NCI-H526 treated with DMSO at 0.1 percent for 48 hours (cell line): ENCODE results near the gene BRCA2.

Source experiments
- DNase-seq: peaks from one replicate; lab custom pipeline; 2025; lab: John Stamatoyannopoulos, UW

The BRCA2 gene

GRCh38 chr13:32429433-32429909 is 114.2 kb downstream of the BRCA2 start:
- no peak for DNase-seq

- no peak for DNase-seq
Observed at GRCh38 chr13:32430018-32430747, 114.9 kb downstream of the BRCA2 start.

- no peak for DNase-seq
Observed at GRCh38 chr13:32431361-32431760, 116.1 kb downstream of the BRCA2 start.

GRCh38 chr13:32432856-32433255 is 117.5 kb downstream of the BRCA2 start:
- peak; percentile 21 for DNase-seq

GRCh38 chr13:32438871-32439270 is 123.6 kb downstream of the BRCA2 start:
- no peak for DNase-seq

- DNase-seq, result no peak
Observed at GRCh38 chr13:32443111-32443510, 127.8 kb downstream of the BRCA2 start.

- DNase-seq, result no peak
Observed at GRCh38 chr13:32445461-32445860, 130.2 kb downstream of the BRCA2 start.

GRCh38 chr13:32446220-32446619 is 130.9 kb downstream of the BRCA2 start:
- DNase-seq, result no peak

- no peak for DNase-seq
Observed at GRCh38 chr13:32446773-32447465, 131.6 kb downstream of the BRCA2 start.

- no peak for DNase-seq
Observed at GRCh38 chr13:32447894-32448623, 132.8 kb downstream of the BRCA2 start.

GRCh38 chr13:32448972-32449371 is 133.7 kb downstream of the BRCA2 start:
- DNase-seq, result no peak
